GM13976 (cell line): Measurements from ENCODE around the gene TPD52L2.

Experiments
- DNase-seq: peaks from one replicate; pipeline ENCODE4 v3.0.0; 2012; ENCODE audit warnings: low spot score
- in situ Hi-C: fragments of 300-500 bp; cut with MboI; formaldehyde crosslinking; loops from one replicate; pipeline ENCODE4 v1.12.0; 2022; ENCODE audit warnings: low sequenced_read_pairs, mixed read lengths, inconsistent platforms; ENCODE audit not compliant: unreplicated experiment
- TF ChIP-seq, protein P1 (sequence below): IDR thresholded peaks from 2 replicates; pipeline ENCODE4 v1.5.1; 2012; ENCODE audit warnings: borderline replicate concordance, mild to moderate bottlenecking; ENCODE audit not compliant: insufficient read depth; ENCODE audit errors: extremely low read depth, missing control alignments, control extremely low read depth

TPD52L2 gene

GRCh38 chr20:63934271-63935068, 69.4 kb downstream of the TPD52L2 start:
- in situ Hi-C loops, result no loop called here
- TF ChIP-seq, protein P1, sequence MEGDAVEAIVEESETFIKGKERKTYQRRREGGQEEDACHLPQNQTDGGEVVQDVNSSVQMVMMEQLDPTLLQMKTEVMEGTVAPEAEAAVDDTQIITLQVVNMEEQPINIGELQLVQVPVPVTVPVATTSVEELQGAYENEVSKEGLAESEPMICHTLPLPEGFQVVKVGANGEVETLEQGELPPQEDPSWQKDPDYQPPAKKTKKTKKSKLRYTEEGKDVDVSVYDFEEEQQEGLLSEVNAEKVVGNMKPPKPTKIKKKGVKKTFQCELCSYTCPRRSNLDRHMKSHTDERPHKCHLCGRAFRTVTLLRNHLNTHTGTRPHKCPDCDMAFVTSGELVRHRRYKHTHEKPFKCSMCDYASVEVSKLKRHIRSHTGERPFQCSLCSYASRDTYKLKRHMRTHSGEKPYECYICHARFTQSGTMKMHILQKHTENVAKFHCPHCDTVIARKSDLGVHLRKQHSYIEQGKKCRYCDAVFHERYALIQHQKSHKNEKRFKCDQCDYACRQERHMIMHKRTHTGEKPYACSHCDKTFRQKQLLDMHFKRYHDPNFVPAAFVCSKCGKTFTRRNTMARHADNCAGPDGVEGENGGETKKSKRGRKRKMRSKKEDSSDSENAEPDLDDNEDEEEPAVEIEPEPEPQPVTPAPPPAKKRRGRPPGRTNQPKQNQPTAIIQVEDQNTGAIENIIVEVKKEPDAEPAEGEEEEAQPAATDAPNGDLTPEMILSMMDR, result no peak
- no peak for DNase-seq

DNA sequence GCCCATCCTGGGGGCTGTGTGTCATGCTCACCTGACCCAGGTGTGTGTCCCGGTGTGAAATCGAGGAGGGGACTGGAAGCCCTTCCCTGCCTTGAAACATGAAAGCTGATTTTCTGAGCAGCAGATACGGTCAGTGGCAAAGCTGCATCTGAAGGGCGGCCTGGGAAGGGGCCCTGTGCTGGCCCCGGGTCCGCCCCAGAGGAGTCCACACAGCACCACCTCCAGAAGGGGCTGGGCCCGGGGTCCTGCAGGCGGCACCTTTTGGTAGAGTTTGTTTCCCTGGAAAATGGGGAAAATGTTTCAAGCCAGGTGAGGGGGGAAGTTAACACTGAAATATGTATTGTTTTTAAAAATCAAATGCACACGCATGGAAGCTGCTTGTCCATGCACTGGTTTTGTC, 70.4 kb downstream of the TPD52L2 start:
- in situ Hi-C loops, result no loop called here
- no peak for DNase-seq
- TF ChIP-seq, protein P1, result no peak

GRCh38 chr20:63937596-63937995, 72.5 kb downstream of the TPD52L2 start:
- TF ChIP-seq, protein P1, result no peak

GRCh38 chr20:63939061-63939935, 74.2 kb downstream of the TPD52L2 start:
- in situ Hi-C loops, result no loop called here
- TF ChIP-seq, protein P1, result no peak
- no peak for DNase-seq

More at GRCh38 chr20:63937596-63937995, 72.5 kb downstream of the TPD52L2 start:
- in situ Hi-C loops, result no loop called here
- no peak for DNase-seq

DNA sequence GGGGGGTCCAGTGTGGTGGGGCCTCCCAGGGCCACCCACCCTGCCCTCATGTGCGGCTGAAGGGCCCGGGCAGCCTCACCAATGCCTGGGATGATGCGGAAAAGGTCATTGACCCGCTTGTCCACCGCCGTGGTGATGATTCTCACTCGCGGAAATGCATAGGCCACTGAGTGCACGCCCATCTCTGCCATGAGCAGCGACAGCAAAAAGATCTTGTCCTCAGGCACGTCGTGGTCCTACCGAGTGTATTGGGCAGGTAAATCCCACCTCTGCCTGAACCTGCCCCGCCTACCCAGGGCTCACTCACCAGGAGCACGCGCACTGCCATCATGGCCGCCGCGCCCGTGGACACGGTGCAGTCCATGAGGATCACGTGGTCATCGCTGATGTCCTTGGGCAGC, 75.0 kb downstream of the TPD52L2 start:
- TF ChIP-seq, protein P1, result no peak
- in situ Hi-C loops, result no loop called here
- DNase-seq, result no peak

GRCh38 chr20:63940472-63941266, 75.6 kb downstream of the TPD52L2 start:
- in situ Hi-C loops, result no loop called here
- no peak for DNase-seq
- TF ChIP-seq, protein P1, result no peak
